CD4-positive, alpha-beta T cell treated with Interferon alpha-2 for 1 hour (primary cell): ENCODE data around the gene CCNK.
A peak's percentile ranks its signal among the peaks of the same experiment; 100 is the strongest.

ENCODE experiments used
- DNase-seq, 2 donors: peaks; one replicate each; pipeline ENCODE4 v3.0.0-alpha.2; 2020 to 2022

The CCNK gene

GRCh38 chr14:99521176-99522024, 40.2 kb downstream of the CCNK start:
- DNase-seq, result no peak

- DNase-seq, result no peak
These were observed 40.8 kb downstream of the CCNK start for GRCh38 chr14:99522025-99522401.

GRCh38 chr14:99522457-99522891, 41.3 kb downstream of the CCNK start:
- DNase-seq, result no peak

GRCh38 chr14:99522934-99523703, 41.9 kb downstream of the CCNK start:
- DNase-seq, result no peak

- no peak for DNase-seq
These were observed 42.5 kb downstream of the CCNK start for GRCh38 chr14:99523704-99524055.

- no peak for DNase-seq
These were observed 43.0 kb downstream of the CCNK start for GRCh38 chr14:99524091-99524661.

GRCh38 chr14:99524804-99525698, 43.8 kb downstream of the CCNK start:
- DNase-seq, result peak in 1 of 2 donors; percentile 16

- DNase-seq, result no peak
These were observed 44.5 kb downstream of the CCNK start for GRCh38 chr14:99525699-99526080.

GRCh38 chr14:99527026-99527425, 45.8 kb downstream of the CCNK start:
- no peak for DNase-seq

GRCh38 chr14:99527427-99528076, 46.3 kb downstream of the CCNK start:
- no peak for DNase-seq

- DNase-seq, result no peak
These were observed 48.7 kb downstream of the CCNK start for GRCh38 chr14:99529899-99530298.

- DNase-seq, result no peak
These were observed 49.4 kb downstream of the CCNK start for GRCh38 chr14:99530407-99531155.

GRCh38 chr14:99531251-99532096, 50.3 kb downstream of the CCNK start:
- no peak for DNase-seq

- no peak for DNase-seq
These were observed 51.1 kb downstream of the CCNK start for GRCh38 chr14:99532310-99532709.

GRCh38 chr14:99534333-99534732, 53.1 kb downstream of the CCNK start:
- no peak for DNase-seq

GRCh38 chr14:99534863-99535262, 53.7 kb downstream of the CCNK start:
- DNase-seq, result no peak

GRCh38 chr14:99535448-99535847, 54.2 kb downstream of the CCNK start:
- no peak for DNase-seq

GRCh38 chr14:99535908-99536778, 54.9 kb downstream of the CCNK start:
- no peak for DNase-seq

GRCh38 chr14:99537399-99537798, 56.2 kb downstream of the CCNK start:
- no peak for DNase-seq

- no peak for DNase-seq
These were observed 57.1 kb downstream of the CCNK start for GRCh38 chr14:99538275-99538674.
